Uterus (tissue), 2 donors: ENCODE data around the gene SNX33.

Source experiments
- POLR2A ChIP-seq, 2 donors: fragments of 450-650 bp; IDR thresholded peaks; one replicate each; pipeline ENCODE4 v1.6.1; 2016; ENCODE audit warnings: antibody characterized with exemption in 2 of 2, mild to moderate bottlenecking in 1 of 2, moderate library complexity in 1 of 2
- TF ChIP-seq, protein P1 (sequence below), 4 experiments: fragments of 200-600 bp in 2 of 4; fragments of 450-650 bp in 2 of 4; sonication (generic) in 2 of 4; IDR thresholded peaks; one replicate each; pipeline ENCODE4 v1.5.1; 2016 to 2019; ENCODE audit warnings: antibody characterized with exemption in 4 of 4, mild to moderate bottlenecking in 2 of 4, moderate library complexity in 1 of 4

DNA sequence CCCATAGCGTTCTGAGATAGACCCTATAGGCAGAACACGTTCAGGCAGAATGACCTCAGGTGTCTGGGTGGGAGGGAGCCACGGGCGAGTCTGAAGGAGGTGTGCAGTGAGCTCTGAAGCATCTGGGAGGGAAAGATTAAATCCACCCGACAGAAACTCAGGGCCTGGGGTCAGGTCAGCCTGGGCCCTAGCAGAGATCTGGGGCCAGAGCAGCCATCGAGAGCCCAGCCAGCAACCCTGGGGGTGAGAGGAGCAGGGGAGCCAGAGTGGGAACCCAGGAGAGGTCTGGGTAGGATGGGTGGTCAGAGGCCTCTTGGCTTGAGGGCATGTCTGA, 22.1 kb downstream of the SNX33 start:
- no peak for TF ChIP-seq POLR2A (IDR thresholded peaks at IDR 0.05)
- TF ChIP-seq, protein P1, sequence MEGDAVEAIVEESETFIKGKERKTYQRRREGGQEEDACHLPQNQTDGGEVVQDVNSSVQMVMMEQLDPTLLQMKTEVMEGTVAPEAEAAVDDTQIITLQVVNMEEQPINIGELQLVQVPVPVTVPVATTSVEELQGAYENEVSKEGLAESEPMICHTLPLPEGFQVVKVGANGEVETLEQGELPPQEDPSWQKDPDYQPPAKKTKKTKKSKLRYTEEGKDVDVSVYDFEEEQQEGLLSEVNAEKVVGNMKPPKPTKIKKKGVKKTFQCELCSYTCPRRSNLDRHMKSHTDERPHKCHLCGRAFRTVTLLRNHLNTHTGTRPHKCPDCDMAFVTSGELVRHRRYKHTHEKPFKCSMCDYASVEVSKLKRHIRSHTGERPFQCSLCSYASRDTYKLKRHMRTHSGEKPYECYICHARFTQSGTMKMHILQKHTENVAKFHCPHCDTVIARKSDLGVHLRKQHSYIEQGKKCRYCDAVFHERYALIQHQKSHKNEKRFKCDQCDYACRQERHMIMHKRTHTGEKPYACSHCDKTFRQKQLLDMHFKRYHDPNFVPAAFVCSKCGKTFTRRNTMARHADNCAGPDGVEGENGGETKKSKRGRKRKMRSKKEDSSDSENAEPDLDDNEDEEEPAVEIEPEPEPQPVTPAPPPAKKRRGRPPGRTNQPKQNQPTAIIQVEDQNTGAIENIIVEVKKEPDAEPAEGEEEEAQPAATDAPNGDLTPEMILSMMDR (IDR thresholded peaks at IDR 0.05), result no peak
